OCI-LY3 (cell line): Measurements from ENCODE around the gene GOLGA8J.
"Not testable (repeated sequence)": the region's sequence is repeated elsewhere in the genome, so short reads cannot be mapped to it uniquely, and the experiment has no call there.

Experiments
- CTCF ChIP-seq: fragments of 200-600, 300-600 bp; sonication (generic); IDR thresholded peaks from 2 replicates; pipeline ENCODE4 v1.5.1; 2014; ENCODE audit warnings: antibody characterized with exemption, low read length, low read depth
- EZH2phosphoT487 ChIP-seq: fragments of 200-600 bp; shearing (Covaris generic); IDR thresholded peaks from 2 replicates; pipeline ENCODE4 v1.6.1; 2018; ENCODE audit warnings: antibody characterized with exemption, mixed run types, low read depth

- not testable (repeated sequence) for TF ChIP-seq CTCF, EZH2phosphoT487
These were observed at the start of gene GOLGA8J for GRCh38 chr15:30082655-30083054.
